PC-9 (cell line): ENCODE data around the gene ARHGAP28.

ENCODE experiments used
- CTCF ChIP-seq: fragments of 200-600 bp; sonication (generic); conservative IDR thresholded peaks from 2 replicates; pipeline ENCODE4 v1.6.1; 2017; ENCODE audit warnings: mixed run types, antibody characterized with exemption, mild to moderate bottlenecking, moderate library complexity
- EZH2 ChIP-seq: fragments of 200-600 bp; sonication (generic); IDR thresholded peaks from 2 replicates; pipeline ENCODE4 v1.8.0; 2017; ENCODE audit warnings: antibody characterized with exemption, low read depth

- TF ChIP-seq CTCF (no peak), EZH2 (no peak)
Observed at GRCh38 chr18:6820314-6820713, 90.8 kb downstream of the ARHGAP28 start.
